Kidney (tissue), 14 donors: ENCODE data around the gene COL23A1. TPM values are rescaled to one million over a fixed set of nuclear protein-coding genes. Genes with fewer than 3 reads are reported as not detected.

Experiments used
- DNase-seq, 5 donors: peaks; one replicate each; pipeline ENCODE4 v3.0.0-alpha.2; 2013 to 2020
- FAIRE-seq: peaks from 2 replicates; lab custom pipeline; 2012; peaks lifted over from hg19 to GRCh38; lab: Jason Lieb, UNC
- H3K27ac ChIP-seq, 2 donors: one replicate each; pipeline ENCODE4 v1.7.0; 2013; ENCODE audit warnings: low read depth in 2 of 2, low read length in 2 of 2, inconsistent platforms in 1 of 2
- H3K27me3 ChIP-seq: one replicate; pipeline ENCODE4 v1.7.1; 2013; ENCODE audit warnings: low read length, inconsistent platforms; ENCODE audit not compliant: control insufficient read depth, insufficient read depth
- H3K36me3 ChIP-seq, 3 donors: one replicate each; pipeline versions ENCODE4 v1.7.0 to v1.7.1; 2013; ENCODE audit warnings: low read length in 3 of 3, control low read depth in 1 of 3, inconsistent platforms in 1 of 3; ENCODE audit not compliant: insufficient read depth in 3 of 3, control insufficient read depth in 2 of 3
- H3K4me1 ChIP-seq, 3 donors: one replicate each; pipeline versions ENCODE4 v1.7.0 to v1.7.1; 2013; ENCODE audit warnings: low read length in 3 of 3, inconsistent platforms in 1 of 3, low read depth in 1 of 3; ENCODE audit not compliant: control insufficient read depth in 2 of 3, insufficient read depth in 2 of 3
- H3K4me3 ChIP-seq, 3 donors: one replicate each; pipeline versions ENCODE4 v1.7.0 to v1.8.1; 2013; ENCODE audit warnings: low read length in 3 of 3, control low read depth in 1 of 3, inconsistent platforms in 1 of 3
- H3K9ac ChIP-seq, 3 donors: one replicate each; pipeline versions ENCODE4 v1.7.0 to v1.7.1; 2013; ENCODE audit warnings: low read length in 3 of 3, control low read depth in 1 of 3, inconsistent platforms in 1 of 3
- H3K9me3 ChIP-seq, 3 donors: one replicate each; pipeline versions ENCODE4 v1.7.0 to v1.7.1; 2013; ENCODE audit warnings: low read length in 3 of 3, control low read depth in 1 of 3, inconsistent platforms in 1 of 3; ENCODE audit not compliant: control insufficient read depth in 2 of 3, insufficient read depth in 1 of 3
- CTCF ChIP-seq: IDR thresholded peaks from 3 replicates; pipeline ENCODE4 v1.5.1; 2012; ENCODE audit warnings: mild to moderate bottlenecking, moderate library complexity, borderline replicate concordance; ENCODE audit not compliant: insufficient read depth; ENCODE audit errors: extremely low read depth
- intact Hi-C: fragments of 100-400 bp; cut with DNase I; formaldehyde crosslinking; loops from one replicate; pipeline ENCODE4 v1.11.1; 2022
- polyA plus RNA-seq: library from polyadenylated mRNA; stranded (reverse); fragments of 350-450 nt; fragmentation: Illumina TruSeq; extraction: RNeasy Lipid Tissue Mini Kit (QIAGEN cat#74804); gene quantifications from one replicate; pipeline ENCODE4 v1.2.3, GENCODE V29; 2014; ENCODE audit warnings: low read depth, low replicate concordance; ENCODE audit not compliant: insufficient read depth
- total RNA-seq: library from RNA; stranded (reverse); fragmentation: NEBNext Ultra II Directional; extraction: Animal tissue kit (Norgen Biotek cat#: 25700); gene quantifications from one replicate; pipeline ENCODE4 v1.2.1, GENCODE V29; 2021
- donor health status: control.
- donor health status: control.
- donor health status: control.
- donor health status: control.
- donor health status: control.
- donor health status: DM: yes; HTN: yes; CAD: no.
- donor health status: Normal renal cell carcinoma (clear cell type).

Gene COL23A1
- total and polyA plus RNA-seq, 2 donors from 2014 or later: 4.1 to 8.7 TPM

GRCh38 chr5:178476972-178477754, 113.0 kb downstream of the COL23A1 start:
- FAIRE-seq (no peak), DNase-seq (peak in 1 of 5 donors; percentile 85)

GRCh38 chr5:178476531-178476930, 113.7 kb downstream of the COL23A1 start:
- peaks cover 0 to 8% (median 0%) of the 10 kb centered on the region in 3 donors for H3K9me3 ChIP-seq
- no peaks in the 10 kb centered on the region for H3K27me3 ChIP-seq
- no peak for TF ChIP-seq CTCF
- no peaks in the 10 kb centered on the region for H3K4me1 ChIP-seq
- intact Hi-C loops: no loop called here
- no peak overlapping the region for H3K9ac ChIP-seq
- no peaks in the 10 kb centered on the region for H3K36me3 ChIP-seq
- no peak overlapping the region for H3K27ac ChIP-seq
- no peak for DNase-seq
- FAIRE-seq: no peak
- no peak overlapping the region for H3K4me3 ChIP-seq

More at GRCh38 chr5:178476972-178477754, 113.0 kb downstream of the COL23A1 start:
- no peaks in the 10 kb centered on the region for H3K36me3 ChIP-seq
- intact Hi-C loops: no loop called here
- no peak overlapping the region for H3K9ac ChIP-seq
- no peak overlapping the region for H3K4me3 ChIP-seq
- H3K27ac ChIP-seq: no peak overlapping the region
- TF ChIP-seq CTCF: no peak
- no peaks in the 10 kb centered on the region for H3K4me1 ChIP-seq
- H3K9me3 ChIP-seq: peaks cover 0 to 8% (median 0%) of the 10 kb centered on the region in 3 donors
- H3K27me3 ChIP-seq: no peaks in the 10 kb centered on the region

GRCh38 chr5:178475422-178475821, 114.8 kb downstream of the COL23A1 start:
- no peak overlapping the region for H3K27ac ChIP-seq
- TF ChIP-seq CTCF: no peak
- no peaks in the 10 kb centered on the region for H3K4me1 ChIP-seq
- DNase-seq (no peak), FAIRE-seq (no peak)
- no peaks in the 10 kb centered on the region for H3K27me3 ChIP-seq
- no peak overlapping the region for H3K4me3 ChIP-seq
- H3K36me3 ChIP-seq: no peaks in the 10 kb centered on the region
- H3K9ac ChIP-seq: no peak overlapping the region
- intact Hi-C loops: no loop called here
- H3K9me3 ChIP-seq: peaks cover 0 to 8% (median 0%) of the 10 kb centered on the region in 3 donors
